HEK293 (cell line): ENCODE results near the gene VHLL.

Experiments
- CTCF ChIA-PET: fragments of 350-600 bp; formaldehyde crosslinking; extraction: SDS; loops from one replicate; lab custom pipeline; 2021; ENCODE audit warnings: antibody characterized with exemption; lab: Yijun Ruan, JAX
- POLR2A ChIA-PET: fragments of 300-600 bp; formaldehyde crosslinking; extraction: SDS; loops from one replicate; lab custom pipeline; 2020; ENCODE audit warnings: antibody characterized with exemption, inconsistent platforms; lab: Yijun Ruan, JAX
- H3K27ac ChIP-seq: fragments of 200-500 bp; sonication (Bioruptor generic); 2 replicates; pipeline ENCODE4 v1.5.1; 2014; ENCODE audit warnings: low read depth, low read length, control low read depth, inconsistent platforms; ENCODE audit errors: extremely low read depth
- H3K36me3 ChIP-seq, 2 experiments: fragments of 200-500 bp in 1 of 2; sonication (Bioruptor generic) in 1 of 2; 1 replicate in 1 of 2; 2 replicates in 1 of 2; pipeline ENCODE4 v1.5.1; 2014 to 2017; ENCODE audit warnings: inconsistent platforms in 2 of 2, low read length in 2 of 2; ENCODE audit not compliant: control insufficient read depth in 2 of 2, insufficient read depth in 1 of 2
- H3K4me1 ChIP-seq: fragments of 200-500 bp; sonication (Bioruptor generic); 2 replicates; pipeline ENCODE4 v1.5.1; 2014; ENCODE audit warnings: mild to moderate bottlenecking, low read length, inconsistent platforms; ENCODE audit not compliant: control insufficient read depth, insufficient read depth
- H3K4me3 ChIP-seq: 2 replicates; pipeline ENCODE4 v1.5.1; 2011; ENCODE audit warnings: low read depth, mild to moderate bottlenecking, control low read depth, low read length, moderate library complexity
- H3K9me3 ChIP-seq: fragments of 200-500 bp; sonication (Bioruptor generic); 2 replicates; pipeline ENCODE4 v1.5.1; 2014; ENCODE audit warnings: low read depth, low read length, inconsistent platforms; ENCODE audit not compliant: control insufficient read depth, insufficient read depth
- FEZF1 ChIP-seq: fragments of 450-650 bp; formaldehyde crosslinking; IDR thresholded peaks from 2 replicates; pipeline ENCODE4 v1.5.1; 2016; ENCODE audit warnings: missing biosample characterization, missing genetic modification characterization
- GFI1B ChIP-seq: fragments of 450-650 bp; formaldehyde crosslinking; IDR thresholded peaks from 2 replicates; pipeline ENCODE4 v1.5.1; 2016; ENCODE audit warnings: missing biosample characterization, missing genetic modification characterization
- HOXD13 ChIP-seq: sonication (generic); formaldehyde crosslinking; IDR thresholded peaks from 2 replicates; pipeline ENCODE4 v1.8.0; 2022; ENCODE audit warnings: missing genetic modification reagents, borderline replicate concordance
- KLF1 ChIP-seq: fragments of 450-650 bp; formaldehyde crosslinking; IDR thresholded peaks from 2 replicates; pipeline ENCODE4 v1.5.1; 2016; ENCODE audit warnings: missing biosample characterization, missing genetic modification characterization
- KLF10 ChIP-seq: fragments of 450-650 bp; IDR thresholded peaks from 2 replicates; pipeline ENCODE4 v1.5.1; 2018; ENCODE audit warnings: missing biosample characterization, mild to moderate bottlenecking, missing genetic modification characterization
- SP7 ChIP-seq: fragments of 450-650 bp; formaldehyde crosslinking; IDR thresholded peaks from 2 replicates; pipeline ENCODE4 v1.5.1; 2016; ENCODE audit warnings: missing biosample characterization, missing genetic modification characterization
- WT1 ChIP-seq: fragments of 450-650 bp; formaldehyde crosslinking; IDR thresholded peaks from 2 replicates; pipeline ENCODE4 v1.5.1; 2016; ENCODE audit warnings: missing biosample characterization, missing genetic modification characterization
- ZBTB1 ChIP-seq: fragments of 450-650 bp; formaldehyde crosslinking; IDR thresholded peaks from 2 replicates; pipeline ENCODE4 v1.5.1; 2016; ENCODE audit warnings: missing biosample characterization, missing genetic modification characterization
- ZNF112 ChIP-seq: fragments of 450-650 bp; formaldehyde crosslinking; IDR thresholded peaks from 2 replicates; pipeline ENCODE4 v1.5.0; 2017; ENCODE audit warnings: missing biosample characterization, missing genetic modification characterization
- ZNF157 ChIP-seq: fragments of 450-650 bp; formaldehyde crosslinking; IDR thresholded peaks from 2 replicates; pipeline ENCODE4 v1.5.1; 2016; ENCODE audit warnings: missing biosample characterization, missing genetic modification characterization
- ZNF24 ChIP-seq: fragments of 450-650 bp; formaldehyde crosslinking; IDR thresholded peaks from 2 replicates; pipeline ENCODE4 v1.5.1; 2016; ENCODE audit warnings: missing biosample characterization, missing genetic modification characterization
- ZNF302 ChIP-seq: fragments of 450-650 bp; formaldehyde crosslinking; IDR thresholded peaks from 2 replicates; pipeline ENCODE4 v1.5.1; 2016; ENCODE audit warnings: missing biosample characterization, missing genetic modification characterization, low read depth
- ZNF48 ChIP-seq: fragments of 450-650 bp; formaldehyde crosslinking; IDR thresholded peaks from 2 replicates; pipeline ENCODE4 v1.5.1; 2016; ENCODE audit warnings: missing biosample characterization, missing genetic modification characterization
- ZNF571 ChIP-seq: fragments of 450-650 bp; formaldehyde crosslinking; IDR thresholded peaks from 2 replicates; pipeline ENCODE4 v1.5.0; 2017; ENCODE audit warnings: missing biosample characterization, missing genetic modification characterization
- ZNF623 ChIP-seq: fragments of 450-650 bp; formaldehyde crosslinking; IDR thresholded peaks from 2 replicates; pipeline ENCODE4 v1.5.1; 2016; ENCODE audit warnings: missing biosample characterization, missing genetic modification characterization
- ZNF626 ChIP-seq: fragments of 450-650 bp; sonication (Bioruptor Pico); formaldehyde crosslinking; IDR thresholded peaks from 2 replicates; pipeline ENCODE4 v1.5.1; 2018; ENCODE audit warnings: missing biosample characterization, missing genetic modification characterization, inconsistent platforms
- ZNF830 ChIP-seq: fragments of 450-650 bp; IDR thresholded peaks from 2 replicates; pipeline ENCODE4 v1.5.0; 2018; ENCODE audit warnings: missing biosample characterization, missing genetic modification characterization, low read depth, mild to moderate bottlenecking, moderate library complexity
- ZSCAN23 ChIP-seq: fragments of 450-650 bp; formaldehyde crosslinking; IDR thresholded peaks from 2 replicates; pipeline ENCODE4 v1.5.1; 2016; ENCODE audit warnings: missing biosample characterization, missing genetic modification characterization
- TF ChIP-seq, protein P1 (sequence below): fragments of 450-650 bp; formaldehyde crosslinking; IDR thresholded peaks from 2 replicates; pipeline ENCODE4 v1.5.1; 2017; ENCODE audit warnings: missing biosample characterization, missing genetic modification characterization
- TF ChIP-seq, protein P2 (sequence below): fragments of 450-650 bp; formaldehyde crosslinking; IDR thresholded peaks from 2 replicates; pipeline ENCODE4 v1.5.1; 2016; ENCODE audit warnings: missing biosample characterization, missing genetic modification characterization
- TF ChIP-seq, protein P3 (sequence below): fragments of 450-650 bp; formaldehyde crosslinking; IDR thresholded peaks from 2 replicates; pipeline ENCODE4 v1.5.1; 2016; ENCODE audit warnings: missing biosample characterization, missing genetic modification characterization
- TF ChIP-seq, protein P4 (sequence below): fragments of 450-650 bp; IDR thresholded peaks from 2 replicates; pipeline ENCODE4 v1.5.1; 2018; ENCODE audit warnings: missing biosample characterization, mild to moderate bottlenecking, missing genetic modification characterization
- TF ChIP-seq, protein P5 (sequence below): fragments of 450-650 bp; formaldehyde crosslinking; IDR thresholded peaks from 2 replicates; pipeline ENCODE4 v1.5.1; 2016; ENCODE audit warnings: missing biosample characterization, missing genetic modification characterization
- TF ChIP-seq, protein P6 (sequence below): sonication (generic); formaldehyde crosslinking; IDR thresholded peaks from 2 replicates; pipeline ENCODE4 v1.8.1; 2022; ENCODE audit warnings: mild to moderate bottlenecking, moderate library complexity, missing genetic modification reagents

Gene VHLL

DNA sequence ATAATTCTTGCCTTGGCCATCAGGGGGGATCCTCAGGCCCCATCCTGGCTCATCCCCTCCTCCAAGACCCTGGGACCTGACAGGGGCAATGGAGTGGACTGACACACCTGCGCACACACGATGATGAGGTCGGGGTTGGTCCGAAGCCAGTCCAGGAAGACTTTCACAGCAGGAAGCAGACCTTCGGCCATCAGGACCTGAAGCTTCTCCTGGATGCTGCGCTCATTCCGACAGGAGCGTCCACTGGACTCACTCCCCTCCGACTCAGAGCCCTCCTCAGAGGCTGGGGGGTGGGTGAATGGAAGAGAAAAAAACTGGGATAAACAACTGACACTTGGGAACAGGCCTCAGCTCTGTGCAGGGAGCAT is 35.8 kb downstream of the VHLL start (continued):
- TF ChIP-seq ZBTB1 (tag by site-specific recombination) (no peak), ZNF24 (tag by site-specific recombination) (no peak), ZNF302 (tag by site-specific recombination) (no peak), ZNF830 (tag by site-specific recombination) (no peak)
- TF ChIP-seq, protein P1, sequence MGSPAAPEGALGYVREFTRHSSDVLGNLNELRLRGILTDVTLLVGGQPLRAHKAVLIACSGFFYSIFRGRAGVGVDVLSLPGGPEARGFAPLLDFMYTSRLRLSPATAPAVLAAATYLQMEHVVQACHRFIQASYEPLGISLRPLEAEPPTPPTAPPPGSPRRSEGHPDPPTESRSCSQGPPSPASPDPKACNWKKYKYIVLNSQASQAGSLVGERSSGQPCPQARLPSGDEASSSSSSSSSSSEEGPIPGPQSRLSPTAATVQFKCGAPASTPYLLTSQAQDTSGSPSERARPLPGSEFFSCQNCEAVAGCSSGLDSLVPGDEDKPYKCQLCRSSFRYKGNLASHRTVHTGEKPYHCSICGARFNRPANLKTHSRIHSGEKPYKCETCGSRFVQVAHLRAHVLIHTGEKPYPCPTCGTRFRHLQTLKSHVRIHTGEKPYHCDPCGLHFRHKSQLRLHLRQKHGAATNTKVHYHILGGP (tag by site-specific recombination) = no peak
- TF ChIP-seq, protein P2, sequence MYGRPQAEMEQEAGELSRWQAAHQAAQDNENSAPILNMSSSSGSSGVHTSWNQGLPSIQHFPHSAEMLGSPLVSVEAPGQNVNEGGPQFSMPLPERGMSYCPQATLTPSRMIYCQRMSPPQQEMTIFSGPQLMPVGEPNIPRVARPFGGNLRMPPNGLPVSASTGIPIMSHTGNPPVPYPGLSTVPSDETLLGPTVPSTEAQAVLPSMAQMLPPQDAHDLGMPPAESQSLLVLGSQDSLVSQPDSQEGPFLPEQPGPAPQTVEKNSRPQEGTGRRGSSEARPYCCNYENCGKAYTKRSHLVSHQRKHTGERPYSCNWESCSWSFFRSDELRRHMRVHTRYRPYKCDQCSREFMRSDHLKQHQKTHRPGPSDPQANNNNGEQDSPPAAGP = no peak

DNA sequence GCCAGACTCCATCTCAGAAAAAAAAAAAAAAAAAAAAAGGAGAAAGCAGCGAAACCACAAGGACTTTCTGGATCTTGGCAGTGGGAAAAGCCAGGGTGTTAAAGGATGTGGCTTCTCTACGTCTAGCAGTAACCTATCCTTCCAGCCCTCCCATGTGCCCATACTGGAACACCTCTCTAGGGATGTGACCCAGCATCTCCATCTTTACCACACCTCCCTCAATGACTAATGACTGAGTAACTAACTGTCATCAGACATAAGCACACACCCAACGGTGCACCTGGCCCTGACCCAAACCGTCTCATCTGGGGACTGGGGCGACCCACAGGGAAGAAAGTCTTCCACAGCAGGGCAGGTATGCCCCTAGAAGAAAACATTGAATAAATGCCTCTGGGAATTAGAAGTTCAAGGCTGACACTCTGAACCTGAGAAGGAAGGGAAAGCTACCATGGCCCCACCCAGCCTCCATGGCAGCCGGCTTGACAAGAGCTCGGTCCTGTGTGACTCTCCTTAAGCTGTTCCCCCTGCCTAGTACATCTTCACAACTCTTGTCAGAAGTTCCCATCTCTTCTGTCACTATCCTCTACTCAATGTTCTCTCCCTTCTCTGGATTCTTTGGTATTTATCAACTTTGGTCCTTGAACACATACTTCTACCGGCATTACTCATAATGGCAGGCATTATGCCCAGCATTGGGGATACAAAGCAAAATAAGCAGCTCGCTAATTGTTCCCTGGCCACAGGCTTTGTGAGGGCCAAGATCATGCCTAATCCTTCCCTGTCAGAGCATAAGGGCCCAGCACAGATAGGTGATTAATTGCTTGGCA is 36.4 kb downstream of the VHLL start:
- no peak overlapping the region for H3K27ac ChIP-seq
- no peaks in the 10 kb centered on the region for H3K4me1 ChIP-seq
- POLR2A ChIA-PET = interaction anchor here (0.7 to 1.3 kb wide), 2 partner anchors 11 kb away, joined by 3 read pairs; no protein-coding TSS in a partner anchor
- CTCF ChIA-PET = interaction anchor here (0.8 kb wide), 1 partner anchor 17 kb away, joined by 3 read pairs; no protein-coding TSS in a partner anchor
- peaks cover 64 to 97% of the 10 kb centered on the region in 2 experiments for H3K36me3 ChIP-seq
- TF ChIP-seq KLF1 (tag by site-specific recombination) = 0 out of 2 replicates have a peak, but pooled peaks have one; percentile 23
- TF ChIP-seq SP7 (tag by site-specific recombination) = no peak
- no peak for TF ChIP-seq FEZF1
- TF ChIP-seq, all 188 proteins: peak for 1
- H3K4me3 ChIP-seq = no peak overlapping the region
- H3K9me3 ChIP-seq = no peaks in the 10 kb centered on the region

DNA sequence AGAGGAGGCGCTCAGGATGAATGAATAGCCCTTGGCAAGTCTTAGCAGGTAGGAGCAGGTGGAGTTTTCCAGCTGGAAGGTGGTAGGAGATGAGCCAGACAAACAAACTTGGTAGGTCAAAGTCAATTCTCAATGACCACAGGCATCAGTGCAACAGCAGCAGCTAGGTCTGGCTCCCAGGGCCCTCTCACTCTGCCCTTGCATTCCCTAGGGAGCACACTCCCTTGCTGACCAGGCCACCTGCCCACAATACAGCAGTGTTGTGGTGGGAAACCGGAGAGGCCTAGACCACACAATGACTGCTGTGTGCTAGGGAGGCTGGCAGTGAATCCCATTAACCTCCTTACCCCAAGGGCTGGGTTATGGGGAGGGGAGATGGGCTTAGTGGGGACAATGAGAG is 38.2 kb downstream of the VHLL start:
- no peak overlapping the region for H3K27ac ChIP-seq
- ChIA-PET POLR2A (no interaction called here), CTCF (interaction anchor here (1.1 kb wide), 1 partner anchor 29 kb away, joined by 3 read pairs; no protein-coding TSS in a partner anchor)
- H3K9me3 ChIP-seq = no peaks in the 10 kb centered on the region
- H3K4me1 ChIP-seq = no peaks in the 10 kb centered on the region
- H3K36me3 ChIP-seq = peaks cover 55 to 96% of the 10 kb centered on the region in 2 experiments
- H3K4me3 ChIP-seq = no peak overlapping the region
- TF ChIP-seq ZNF157 (tag by site-specific recombination) (no peak), ZNF48 (tag by site-specific recombination) (no peak), ZNF626 (tag by site-specific recombination) (no peak), WT1 (tag by site-specific recombination) (no peak), GFI1B (tag by site-specific recombination) (no peak), ZSCAN23 (no peak), ZNF571 (no peak), KLF10 (no peak), ZNF302 (tag by site-specific recombination) (no peak), ZNF623 (no peak), HOXD13 (CRISPR knock-in tag) (no peak), ZNF112 (no peak)
- TF ChIP-seq, protein P3, sequence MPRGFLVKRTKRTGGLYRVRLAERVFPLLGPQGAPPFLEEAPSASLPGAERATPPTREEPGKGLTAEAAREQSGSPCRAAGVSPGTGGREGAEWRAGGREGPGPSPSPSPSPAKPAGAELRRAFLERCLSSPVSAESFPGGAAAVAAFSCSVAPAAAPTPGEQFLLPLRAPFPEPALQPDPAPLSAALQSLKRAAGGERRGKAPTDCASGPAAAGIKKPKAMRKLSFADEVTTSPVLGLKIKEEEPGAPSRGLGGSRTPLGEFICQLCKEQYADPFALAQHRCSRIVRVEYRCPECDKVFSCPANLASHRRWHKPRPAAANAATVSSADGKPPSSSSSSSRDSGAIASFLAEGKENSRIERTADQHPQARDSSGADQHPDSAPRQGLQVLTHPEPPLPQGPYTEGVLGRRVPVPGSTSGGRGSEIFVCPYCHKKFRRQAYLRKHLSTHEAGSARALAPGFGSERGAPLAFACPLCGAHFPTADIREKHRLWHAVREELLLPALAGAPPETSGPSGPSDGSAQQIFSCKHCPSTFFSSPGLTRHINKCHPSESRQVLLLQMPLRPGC (tag by site-specific recombination) = no peak
- TF ChIP-seq, protein P4, sequence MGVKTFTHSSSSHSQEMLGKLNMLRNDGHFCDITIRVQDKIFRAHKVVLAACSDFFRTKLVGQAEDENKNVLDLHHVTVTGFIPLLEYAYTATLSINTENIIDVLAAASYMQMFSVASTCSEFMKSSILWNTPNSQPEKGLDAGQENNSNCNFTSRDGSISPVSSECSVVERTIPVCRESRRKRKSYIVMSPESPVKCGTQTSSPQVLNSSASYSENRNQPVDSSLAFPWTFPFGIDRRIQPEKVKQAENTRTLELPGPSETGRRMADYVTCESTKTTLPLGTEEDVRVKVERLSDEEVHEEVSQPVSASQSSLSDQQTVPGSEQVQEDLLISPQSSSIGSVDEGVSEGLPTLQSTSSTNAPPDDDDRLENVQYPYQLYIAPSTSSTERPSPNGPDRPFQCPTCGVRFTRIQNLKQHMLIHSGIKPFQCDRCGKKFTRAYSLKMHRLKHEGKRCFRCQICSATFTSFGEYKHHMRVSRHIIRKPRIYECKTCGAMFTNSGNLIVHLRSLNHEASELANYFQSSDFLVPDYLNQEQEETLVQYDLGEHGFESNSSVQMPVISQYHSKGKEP (tag by site-specific recombination) = no peak
- TF ChIP-seq, protein P5, sequence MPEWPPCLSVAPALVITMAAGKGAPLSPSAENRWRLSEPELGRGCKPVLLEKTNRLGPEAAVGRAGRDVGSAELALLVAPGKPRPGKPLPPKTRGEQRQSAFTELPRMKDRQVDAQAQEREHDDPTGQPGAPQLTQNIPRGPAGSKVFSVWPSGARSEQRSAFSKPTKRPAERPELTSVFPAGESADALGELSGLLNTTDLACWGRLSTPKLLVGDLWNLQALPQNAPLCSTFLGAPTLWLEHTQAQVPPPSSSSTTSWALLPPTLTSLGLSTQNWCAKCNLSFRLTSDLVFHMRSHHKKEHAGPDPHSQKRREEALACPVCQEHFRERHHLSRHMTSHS (tag by site-specific recombination) = no peak
- TF ChIP-seq, protein P6, sequence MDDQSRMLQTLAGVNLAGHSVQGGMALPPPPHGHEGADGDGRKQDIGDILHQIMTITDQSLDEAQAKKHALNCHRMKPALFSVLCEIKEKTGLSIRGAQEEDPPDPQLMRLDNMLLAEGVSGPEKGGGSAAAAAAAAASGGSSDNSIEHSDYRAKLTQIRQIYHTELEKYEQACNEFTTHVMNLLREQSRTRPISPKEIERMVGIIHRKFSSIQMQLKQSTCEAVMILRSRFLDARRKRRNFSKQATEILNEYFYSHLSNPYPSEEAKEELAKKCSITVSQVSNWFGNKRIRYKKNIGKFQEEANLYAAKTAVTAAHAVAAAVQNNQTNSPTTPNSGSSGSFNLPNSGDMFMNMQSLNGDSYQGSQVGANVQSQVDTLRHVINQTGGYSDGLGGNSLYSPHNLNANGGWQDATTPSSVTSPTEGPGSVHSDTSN (CRISPR knock-in tag) = no peak
